HG03571 (cell line): Measurements from ENCODE around the gene AVL9.

Experiments used
- ATAC-seq: cut with Tn5 transposase; IDR thresholded peaks from one replicate; pipeline ENCODE4 v1.9.1; 2021; ENCODE audit not compliant: unreplicated experiment

Gene AVL9

GRCh38 chr7:32532716-32533115 lies 37.4 kb downstream of the AVL9 start:
- no peak for ATAC-seq

DNA sequence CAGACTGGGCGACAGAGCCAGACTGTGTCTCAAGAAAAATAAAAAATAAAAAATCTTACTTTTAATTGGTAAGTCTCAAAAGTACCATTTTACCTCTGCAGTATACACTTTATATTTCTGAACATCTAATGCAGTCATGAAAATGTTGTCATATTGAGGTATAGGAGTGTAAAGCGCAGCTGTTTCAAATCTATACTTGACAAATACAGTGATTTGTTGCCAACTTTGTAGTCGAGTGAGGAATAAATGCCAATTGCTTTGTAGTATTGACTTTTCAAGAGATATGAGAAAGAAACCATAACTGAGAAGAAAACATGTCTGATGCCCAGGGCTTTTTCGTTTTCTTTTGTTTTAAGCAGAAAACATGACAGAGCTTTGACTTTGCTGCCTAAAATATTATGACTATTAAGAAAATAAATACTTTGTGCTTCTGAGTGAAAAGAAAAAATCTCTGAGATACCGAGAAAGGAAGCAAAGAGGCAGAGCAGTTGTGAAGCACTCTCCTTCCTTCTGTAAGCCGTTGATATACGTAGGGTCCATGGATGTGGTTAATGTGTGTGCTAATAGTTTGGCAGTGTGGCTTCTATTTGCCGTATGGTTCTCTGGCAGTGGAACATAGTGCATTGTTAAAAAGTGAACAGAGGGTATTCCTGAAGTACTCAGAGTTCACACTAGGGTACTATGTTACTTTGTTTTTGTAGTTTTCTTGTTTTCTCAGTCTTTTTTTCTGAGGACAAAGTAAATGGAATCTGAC lies 38.2 kb downstream of the AVL9 start:
- ATAC-seq = no peak

DNA sequence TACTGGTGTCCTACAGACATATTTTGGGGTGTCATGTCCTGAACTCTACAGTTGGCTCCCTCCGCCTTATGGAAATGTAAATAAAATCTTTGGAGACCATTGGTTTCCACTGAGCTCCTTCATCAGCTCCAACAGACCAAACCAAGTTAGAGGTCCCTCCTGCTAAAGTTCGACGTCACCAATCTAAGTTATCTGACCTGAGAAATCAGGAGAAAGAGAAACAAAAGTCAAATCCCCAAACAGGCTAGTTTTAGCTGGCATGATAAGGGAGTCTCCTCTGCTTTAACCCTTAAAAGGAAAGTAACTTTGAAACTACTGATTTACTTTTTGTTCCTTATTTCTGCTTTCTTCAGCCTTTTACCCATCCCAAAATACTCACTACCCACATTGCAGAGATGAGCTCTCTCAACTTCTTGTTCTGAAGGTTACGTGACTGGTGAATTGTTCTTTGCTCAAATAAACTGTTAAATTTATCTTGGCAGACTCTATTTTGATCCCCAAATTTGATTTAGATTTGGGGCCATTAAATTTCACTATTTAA lies 39.9 kb downstream of the AVL9 start:
- no peak for ATAC-seq

DNA sequence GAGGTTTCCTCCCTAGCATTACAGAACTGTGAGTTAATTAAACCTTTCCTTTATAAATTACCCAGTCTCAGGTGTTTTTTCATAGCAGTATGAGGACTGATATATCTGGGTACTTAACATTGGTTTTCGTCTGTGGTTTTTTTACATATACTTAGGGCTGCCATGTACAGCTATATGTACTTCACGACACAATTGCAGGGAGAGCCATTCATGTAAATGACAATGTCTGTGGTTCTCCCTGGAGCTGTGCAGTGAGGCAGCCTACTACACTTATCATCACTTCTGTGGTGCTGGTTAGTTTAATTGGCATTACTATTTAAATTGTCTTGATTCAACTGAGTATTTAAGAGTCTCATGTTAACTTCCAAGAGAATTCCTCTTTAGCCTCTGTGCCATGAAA lies 40.7 kb downstream of the AVL9 start:
- ATAC-seq = no peak

DNA sequence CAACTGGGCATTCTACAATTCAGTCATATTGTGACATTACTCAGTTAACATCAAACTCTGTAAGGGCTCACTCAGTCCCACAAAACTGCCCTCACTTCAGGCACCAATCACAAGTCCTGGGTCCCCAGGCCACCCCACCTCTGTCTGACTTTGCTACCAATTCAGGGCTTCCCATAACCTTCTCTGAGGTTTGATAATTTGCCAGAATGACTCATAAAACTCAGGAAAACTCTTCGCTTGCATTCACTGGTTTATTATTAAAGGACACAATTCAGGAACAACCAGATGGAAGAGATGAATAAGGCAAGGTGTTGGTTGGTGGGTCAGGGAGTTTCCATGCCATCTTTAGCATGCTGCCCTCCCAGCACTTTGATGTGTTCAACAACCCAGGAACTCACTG lies 41.3 kb downstream of the AVL9 start:
- no peak for ATAC-seq

DNA sequence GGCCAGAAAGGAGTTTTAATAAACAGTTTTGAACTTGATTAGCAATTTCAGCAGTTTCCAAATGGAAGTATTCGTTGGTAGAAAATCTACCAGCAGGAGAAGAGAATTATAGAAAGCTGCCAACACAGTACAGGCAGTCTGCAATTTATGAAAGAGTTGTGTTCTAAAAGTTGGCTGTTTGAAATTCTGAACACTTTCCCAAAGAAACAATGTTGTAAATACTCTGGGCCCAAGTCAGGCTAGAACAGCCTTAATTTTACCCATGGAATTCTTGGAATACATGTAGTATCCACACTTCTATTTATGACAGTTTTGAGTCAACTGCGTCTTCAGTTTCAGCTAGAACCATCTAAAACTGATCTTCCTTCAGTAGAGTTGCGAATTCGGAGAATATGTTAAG lies 42.5 kb downstream of the AVL9 start:
- no peak for ATAC-seq

DNA sequence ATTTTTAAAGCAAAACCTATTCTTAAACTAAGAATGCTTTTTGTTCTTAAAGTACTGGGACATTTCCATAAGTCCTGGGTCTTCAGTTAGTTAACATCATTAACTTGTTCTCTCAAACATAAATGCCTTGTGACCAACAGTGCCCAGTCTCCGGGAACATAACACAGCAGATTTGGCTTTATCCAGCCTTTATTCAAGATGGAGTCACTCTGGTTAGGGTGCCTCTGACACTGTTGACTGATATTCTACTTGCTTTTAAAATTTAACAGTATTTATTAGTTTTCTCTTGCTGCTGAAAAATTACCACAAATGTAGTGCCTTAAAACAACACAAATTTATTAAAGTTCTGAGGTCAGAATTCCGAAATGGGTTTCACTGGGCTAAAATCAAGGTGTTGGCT lies 44.1 kb downstream of the AVL9 start:
- ATAC-seq = no peak

DNA sequence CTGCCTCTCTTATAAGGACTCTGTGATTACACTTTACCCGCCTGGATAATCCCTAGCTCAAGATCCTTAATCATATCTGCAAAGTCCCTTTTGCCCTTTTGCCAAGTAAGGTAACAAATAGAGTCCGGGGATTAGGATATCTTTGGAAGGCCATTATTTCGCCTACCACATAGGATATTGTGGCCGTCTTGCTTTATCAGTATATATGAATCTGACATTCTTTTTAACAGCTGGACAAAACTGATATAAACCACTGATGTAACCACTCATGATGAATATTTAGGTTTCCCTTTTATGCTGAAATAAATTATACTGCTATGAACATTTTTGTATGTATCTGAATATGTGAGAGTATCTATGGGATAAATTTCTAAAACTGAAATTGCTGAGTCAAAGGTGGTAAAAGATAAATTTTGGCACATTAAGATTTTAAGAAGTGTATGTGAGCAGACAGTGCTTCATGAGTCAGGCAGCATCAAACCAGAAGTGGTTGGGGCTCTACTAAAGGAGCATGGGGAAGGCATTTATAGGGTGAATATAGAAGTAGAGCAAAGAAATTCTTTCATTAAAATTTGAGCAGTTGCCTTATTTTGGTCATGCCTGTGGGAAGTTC lies 44.7 kb downstream of the AVL9 start:
- ATAC-seq = no peak

GRCh38 chr7:32542595-32542994 lies 47.3 kb downstream of the AVL9 start:
- ATAC-seq = no peak

GRCh38 chr7:32559480-32559879 lies 64.2 kb downstream of the AVL9 start:
- no peak for ATAC-seq

- ATAC-seq = no peak
Observed at GRCh38 chr7:32560075-32560474, 64.8 kb downstream of the AVL9 start.

DNA sequence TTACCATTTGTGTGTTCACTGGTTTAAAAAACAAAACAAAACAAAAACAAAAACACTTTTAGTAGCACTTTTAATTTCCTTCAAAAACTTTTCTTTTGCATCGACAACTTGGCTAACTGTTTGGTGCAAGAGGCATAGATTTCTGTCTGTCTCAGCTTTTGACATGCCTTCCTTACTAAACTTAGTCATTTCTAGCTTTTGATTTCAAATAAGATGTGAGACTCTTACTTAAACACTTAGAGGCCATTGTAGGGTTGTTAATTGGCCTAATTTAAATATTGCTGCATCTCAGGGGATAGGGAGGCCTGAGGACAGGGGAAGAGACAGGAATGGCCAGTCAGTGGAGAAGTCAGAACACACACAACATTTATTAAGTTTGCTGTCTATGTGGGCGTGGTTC lies 66.3 kb downstream of the AVL9 start:
- no peak for ATAC-seq

- no peak for ATAC-seq
Observed at GRCh38 chr7:32564542-32564941, 69.3 kb downstream of the AVL9 start.

DNA sequence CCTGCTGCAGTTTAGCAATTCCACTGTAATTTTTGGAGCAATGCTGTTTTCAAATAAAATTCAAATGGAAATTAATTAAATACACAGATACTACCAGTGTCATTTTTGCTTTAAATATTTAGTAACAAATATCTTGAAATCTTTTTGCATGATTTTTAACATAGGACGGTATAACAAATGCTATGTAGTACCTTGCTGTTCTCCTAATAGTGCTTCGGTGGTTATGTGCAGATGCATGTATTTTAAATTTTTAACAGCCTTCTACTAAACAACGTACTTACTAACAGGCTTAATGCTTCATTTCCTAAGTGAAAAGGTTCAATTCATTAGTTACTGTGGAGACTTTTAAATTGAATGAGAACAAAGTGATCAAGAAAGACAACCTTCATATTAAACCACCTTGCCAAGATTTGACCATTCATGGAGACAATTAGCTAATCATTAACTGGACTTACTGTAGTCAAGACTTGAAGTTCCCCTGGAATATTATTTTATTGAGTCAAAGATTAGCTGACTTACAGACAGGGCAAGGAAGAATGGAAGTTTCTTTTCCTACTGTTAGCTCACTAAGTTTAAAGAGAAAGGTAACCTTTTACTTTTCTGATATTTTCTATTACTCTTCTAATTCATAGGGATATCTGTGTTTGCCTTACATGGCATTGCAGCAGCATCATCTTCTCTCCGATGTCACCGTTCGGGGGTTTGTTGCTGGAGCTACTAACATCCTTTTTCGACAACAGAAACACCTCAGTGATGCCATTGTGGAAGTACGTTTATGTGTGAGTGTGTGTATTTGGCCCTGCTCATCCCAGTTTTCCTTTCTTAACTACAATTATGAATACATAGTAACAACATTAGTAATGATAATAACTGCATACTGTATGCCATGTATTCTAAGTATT lies 74.3 kb downstream of the AVL9 start:
- no peak for ATAC-seq

DNA sequence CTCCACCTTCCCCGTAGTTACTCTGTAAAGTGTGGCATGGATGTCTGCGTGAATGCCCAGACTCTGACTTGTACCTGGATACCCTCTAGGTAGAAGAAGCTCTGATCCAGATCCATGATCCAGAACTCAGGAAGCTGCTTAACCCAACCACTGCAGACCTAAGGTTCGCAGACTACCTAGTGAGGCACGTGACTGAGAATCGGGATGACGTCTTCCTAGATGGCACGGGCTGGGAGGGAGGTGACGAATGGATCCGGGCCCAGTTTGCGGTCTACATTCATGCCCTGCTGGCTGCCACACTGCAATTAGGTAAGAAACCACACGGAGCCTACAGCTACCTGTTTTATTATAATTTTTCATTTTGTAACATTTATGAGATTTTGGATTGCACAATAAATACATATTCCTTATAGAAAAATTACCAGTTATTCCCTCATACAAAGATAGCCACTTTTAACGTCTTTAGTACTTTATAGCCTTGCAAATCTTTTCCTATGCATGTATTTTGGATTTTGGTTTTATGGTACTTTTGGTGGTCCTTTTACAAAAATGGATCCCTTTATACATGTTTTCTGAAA lies 77.9 kb downstream of the AVL9 start:
- ATAC-seq = no peak

DNA sequence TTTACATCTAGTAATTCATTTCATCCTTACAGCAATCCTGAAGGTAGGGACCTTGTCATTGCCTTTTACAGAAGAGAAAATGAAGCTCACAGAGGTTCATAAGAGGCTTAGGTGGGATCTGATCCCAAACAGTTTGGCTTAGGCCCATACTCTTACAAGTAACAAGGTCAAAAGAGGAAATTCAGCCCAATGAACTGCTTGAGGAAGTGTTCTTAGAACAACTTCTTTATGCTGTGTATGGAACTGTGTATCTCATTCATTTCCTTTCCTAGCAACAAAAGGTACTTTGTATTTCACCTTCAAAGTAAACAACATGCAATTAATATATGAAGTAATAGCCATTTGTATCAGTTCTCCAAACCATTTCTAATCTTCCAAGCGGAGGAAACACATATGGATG lies 79.3 kb downstream of the AVL9 start:
- ATAC-seq = no peak

DNA sequence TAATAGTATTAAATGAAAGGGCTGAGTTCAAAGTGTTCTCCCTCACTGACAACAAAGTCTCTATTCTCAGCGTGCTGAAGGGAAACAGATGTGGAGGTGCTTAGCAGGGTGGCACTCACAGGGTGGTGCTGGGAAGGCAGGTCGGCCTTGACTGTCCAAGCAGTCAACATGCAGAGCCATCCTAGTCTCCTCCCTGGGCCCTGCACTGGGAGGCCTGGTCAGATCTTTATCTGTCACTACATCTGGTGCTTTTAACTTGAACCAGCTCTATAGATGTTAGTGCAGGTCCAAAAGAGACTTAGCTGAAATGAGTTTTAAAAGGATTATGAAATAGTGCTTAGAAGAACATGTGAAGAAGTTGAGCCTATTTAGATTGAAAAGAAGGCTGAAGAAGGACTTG lies 82.1 kb downstream of the AVL9 start:
- ATAC-seq = no peak

DNA sequence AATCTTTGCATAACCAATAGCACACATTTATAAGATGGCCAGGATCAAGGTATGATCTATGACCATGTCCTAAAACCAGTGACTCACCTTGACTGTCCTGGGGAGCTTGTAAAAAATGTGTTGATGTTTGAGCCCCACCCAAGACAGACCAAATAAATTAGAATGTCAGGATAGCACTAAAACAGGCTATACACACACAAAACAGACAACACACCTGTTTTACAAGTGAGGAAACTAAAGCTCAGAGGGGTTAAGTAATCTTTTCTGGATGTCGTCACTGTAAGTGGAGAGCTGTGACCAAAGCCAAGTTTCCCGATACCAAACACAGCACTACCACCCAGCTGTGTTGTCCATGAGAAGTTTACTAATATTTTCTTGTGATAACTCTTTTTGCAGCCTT lies 84.5 kb downstream of the AVL9 start:
- no peak for ATAC-seq

DNA sequence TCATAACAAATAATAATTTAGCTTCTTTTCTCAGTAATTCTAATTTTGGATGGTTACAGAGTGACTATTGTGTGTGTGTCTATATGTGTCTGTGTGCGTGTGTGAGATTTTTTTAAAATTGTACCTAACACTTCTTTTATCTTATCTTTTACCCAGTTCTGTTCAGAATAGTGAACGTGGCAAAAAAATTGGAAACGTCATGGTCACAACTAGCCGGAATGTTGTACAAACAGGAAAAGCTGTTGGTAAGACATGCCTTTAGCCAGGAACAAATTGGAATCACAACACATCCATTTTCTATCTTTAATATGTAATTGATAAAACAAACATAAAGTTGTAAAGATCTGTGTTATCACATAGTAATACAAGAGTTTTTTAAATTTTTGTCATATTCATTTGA lies 85.4 kb downstream of the AVL9 start:
- no peak for ATAC-seq

DNA sequence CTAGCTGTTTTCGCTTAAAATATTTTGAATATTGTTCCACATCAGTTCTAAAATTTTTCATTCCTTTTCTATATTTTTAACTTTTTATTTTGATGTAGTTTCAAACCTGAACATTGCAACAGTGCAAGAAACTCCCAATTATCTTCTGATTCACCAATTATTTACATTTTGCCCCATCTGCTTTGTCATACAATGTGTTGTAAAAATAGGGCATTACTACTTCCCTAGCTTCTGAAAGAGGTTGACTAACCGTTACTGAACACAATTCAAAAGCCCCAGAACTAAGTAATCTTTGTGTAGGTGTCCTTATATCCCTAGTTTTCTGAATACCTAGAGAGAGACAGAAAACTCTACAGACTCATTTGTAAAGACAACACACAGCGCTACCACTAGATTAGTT lies 86.7 kb downstream of the AVL9 start:
- no peak for ATAC-seq

DNA sequence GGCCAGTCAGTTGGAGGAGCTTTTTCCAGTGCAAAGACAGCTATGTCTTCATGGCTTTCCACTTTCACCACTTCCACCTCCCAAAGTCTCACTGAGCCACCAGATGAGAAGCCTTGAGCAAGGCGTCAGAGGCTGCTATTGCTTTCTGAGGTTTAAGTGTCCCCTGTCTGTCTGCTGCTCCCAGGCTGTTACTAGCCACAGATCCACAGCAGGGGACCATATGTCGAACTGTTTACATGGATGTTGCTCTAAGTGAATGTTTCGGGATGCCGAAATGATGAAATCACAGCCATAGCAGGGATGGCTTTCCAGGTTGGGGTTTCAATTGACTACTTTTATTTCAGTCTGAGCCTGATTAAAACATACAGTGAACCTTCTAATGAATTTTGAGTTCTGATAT lies 88.5 kb downstream of the AVL9 start:
- no peak for ATAC-seq
